ENCODE measurements around the gene ARSH. TPM values are rescaled to one million over a fixed set of nuclear protein-coding genes. Genes with fewer than 3 reads are reported as not detected.
"Not testable (repeated sequence)": the region's sequence is repeated elsewhere in the genome, so short reads cannot be mapped to it uniquely, and the experiment has no call there.

The ARSH gene, protein sequence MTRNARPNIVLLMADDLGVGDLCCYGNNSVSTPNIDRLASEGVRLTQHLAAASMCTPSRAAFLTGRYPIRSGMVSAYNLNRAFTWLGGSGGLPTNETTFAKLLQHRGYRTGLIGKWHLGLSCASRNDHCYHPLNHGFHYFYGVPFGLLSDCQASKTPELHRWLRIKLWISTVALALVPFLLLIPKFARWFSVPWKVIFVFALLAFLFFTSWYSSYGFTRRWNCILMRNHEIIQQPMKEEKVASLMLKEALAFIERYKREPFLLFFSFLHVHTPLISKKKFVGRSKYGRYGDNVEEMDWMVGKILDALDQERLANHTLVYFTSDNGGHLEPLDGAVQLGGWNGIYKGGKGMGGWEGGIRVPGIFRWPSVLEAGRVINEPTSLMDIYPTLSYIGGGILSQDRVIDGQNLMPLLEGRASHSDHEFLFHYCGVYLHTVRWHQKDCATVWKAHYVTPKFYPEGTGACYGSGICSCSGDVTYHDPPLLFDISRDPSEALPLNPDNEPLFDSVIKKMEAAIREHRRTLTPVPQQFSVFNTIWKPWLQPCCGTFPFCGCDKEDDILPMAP
- not detected for total RNA-seq
- long read RNA-seq, result 0 reads

DNA sequence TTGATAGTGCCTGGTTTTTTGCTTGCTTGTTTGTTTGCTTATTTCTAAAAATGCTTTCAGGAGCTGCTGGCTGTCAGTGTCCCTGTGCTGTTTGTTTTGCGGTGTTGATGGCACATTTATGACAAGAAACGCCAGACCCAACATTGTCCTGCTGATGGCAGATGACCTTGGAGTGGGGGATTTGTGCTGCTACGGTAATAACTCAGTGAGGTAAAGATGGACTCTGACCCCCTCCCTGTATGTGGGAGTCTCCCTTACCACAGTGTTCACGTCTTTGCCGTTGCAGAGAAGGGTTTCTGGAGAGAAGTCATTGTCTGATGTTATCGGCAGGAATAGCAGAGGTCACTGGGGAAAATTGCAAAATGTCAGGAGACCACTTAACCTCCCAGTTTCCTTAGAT lies at the start of gene ARSH:
TSS of gene ARSH (plus strand) at position 52 of the 400 bp plus-strand sequence. CDS start at position 119, 67 bp downstream.
- no peak for DNase-seq
- ATAC-seq, result no peak
- intact Hi-C loops (cut with DNase I), result no loop called here

DNA sequence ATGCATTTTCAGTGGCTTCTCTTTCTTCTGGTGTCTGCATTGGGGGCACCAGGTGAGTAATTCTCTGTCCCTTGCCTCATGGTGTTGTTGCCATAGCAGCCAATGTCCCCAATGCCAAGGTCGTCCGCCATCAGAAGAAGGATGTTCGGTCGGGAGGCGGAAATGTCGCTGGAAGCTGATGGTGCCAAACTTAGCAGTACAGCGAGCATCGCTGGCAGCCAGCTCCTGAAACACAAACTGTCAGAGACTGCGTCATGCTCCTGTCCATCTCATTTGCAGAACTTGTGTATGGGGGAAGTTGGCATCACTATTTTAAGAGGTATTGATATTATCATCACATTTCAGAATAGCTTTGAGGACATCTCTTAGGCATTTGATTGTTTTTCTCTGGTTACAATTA lies 48.1 kb upstream of the ARSH start:
- DNase-seq (no peak), ATAC-seq (no peak)
- intact Hi-C loops (cut with DNase I), result no loop called here

DNA sequence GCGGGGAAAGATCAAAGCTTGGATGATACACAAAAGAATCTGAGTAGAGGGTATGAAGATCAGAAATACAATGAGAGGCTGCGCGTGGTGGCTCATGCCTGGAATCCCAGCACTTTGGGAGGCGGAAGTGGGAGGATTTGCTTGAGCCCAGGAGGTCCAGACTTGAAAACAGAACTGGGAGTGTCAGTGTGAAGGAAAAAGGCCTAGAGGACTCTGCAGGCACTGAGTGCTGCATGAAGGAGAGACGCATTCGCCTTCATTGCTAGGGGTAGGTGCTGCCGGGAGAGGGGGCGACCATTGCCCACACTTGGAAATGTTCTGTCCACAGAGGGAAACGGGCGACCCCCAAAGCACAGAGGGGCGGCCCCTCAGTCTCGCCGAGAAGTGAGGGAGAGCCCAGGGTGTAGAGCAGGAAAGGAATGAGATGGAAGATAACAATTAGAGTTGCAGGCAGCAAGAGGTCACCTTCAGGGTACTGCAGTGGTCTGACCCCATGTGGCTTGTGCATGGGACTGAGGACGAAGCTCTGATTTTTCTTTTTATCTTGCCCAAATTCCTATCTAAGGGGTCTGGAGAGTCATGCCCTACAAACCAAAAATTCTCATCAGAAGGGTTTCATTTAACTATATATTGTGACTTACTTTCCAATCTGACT lies 45.4 kb upstream of the ARSH start:
- ATAC-seq, result no peak
- DNase-seq, result no peak
- intact Hi-C loops (cut with DNase I), result no loop called here

DNA sequence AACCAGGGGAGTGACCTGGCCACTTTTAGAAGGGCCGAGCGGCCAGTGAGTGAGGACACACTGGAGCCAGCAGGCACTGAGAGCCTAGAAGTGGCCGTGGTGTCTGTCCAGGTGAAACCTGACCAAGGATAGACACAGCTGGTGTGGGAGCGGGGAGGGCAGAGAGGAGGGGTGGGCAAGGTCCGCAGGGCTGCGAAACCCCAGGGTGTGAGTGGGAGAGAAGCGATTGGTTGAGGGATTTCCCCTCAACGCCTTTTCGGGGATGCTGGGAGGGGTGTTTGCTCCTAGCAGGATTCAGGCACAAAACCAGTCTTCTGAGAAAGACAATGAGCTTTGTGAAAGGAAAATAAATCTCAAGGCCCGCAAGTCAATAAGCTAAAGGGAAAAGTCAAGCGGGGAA lies 44.0 kb upstream of the ARSH start:
- ATAC-seq (no peak), DNase-seq (no peak)
- intact Hi-C loops (cut with DNase I), result no loop called here

DNA sequence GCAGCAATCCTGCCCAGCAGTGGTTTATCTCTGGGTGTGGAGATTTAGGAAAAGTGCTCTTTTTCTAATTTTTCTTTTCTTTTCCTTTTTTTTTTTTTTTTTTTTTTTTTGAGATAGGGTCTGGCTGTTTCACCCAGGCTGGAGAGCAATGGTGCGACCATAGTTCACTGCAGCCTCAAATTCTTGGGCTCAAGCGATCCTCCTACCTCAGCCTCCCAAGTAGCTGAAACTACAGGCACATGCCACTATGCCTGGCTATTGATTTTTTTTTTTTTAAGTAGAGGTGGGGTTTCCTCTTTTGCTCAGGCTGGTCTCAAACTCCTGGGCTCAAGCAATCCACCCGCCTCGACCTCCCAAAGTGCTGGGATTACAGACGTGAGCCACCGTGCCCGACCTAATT lies 42.9 kb upstream of the ARSH start:
- DNase-seq; intact Hi-C loops (cut with DNase I); ATAC-seq: not testable (repeated sequence)

DNA sequence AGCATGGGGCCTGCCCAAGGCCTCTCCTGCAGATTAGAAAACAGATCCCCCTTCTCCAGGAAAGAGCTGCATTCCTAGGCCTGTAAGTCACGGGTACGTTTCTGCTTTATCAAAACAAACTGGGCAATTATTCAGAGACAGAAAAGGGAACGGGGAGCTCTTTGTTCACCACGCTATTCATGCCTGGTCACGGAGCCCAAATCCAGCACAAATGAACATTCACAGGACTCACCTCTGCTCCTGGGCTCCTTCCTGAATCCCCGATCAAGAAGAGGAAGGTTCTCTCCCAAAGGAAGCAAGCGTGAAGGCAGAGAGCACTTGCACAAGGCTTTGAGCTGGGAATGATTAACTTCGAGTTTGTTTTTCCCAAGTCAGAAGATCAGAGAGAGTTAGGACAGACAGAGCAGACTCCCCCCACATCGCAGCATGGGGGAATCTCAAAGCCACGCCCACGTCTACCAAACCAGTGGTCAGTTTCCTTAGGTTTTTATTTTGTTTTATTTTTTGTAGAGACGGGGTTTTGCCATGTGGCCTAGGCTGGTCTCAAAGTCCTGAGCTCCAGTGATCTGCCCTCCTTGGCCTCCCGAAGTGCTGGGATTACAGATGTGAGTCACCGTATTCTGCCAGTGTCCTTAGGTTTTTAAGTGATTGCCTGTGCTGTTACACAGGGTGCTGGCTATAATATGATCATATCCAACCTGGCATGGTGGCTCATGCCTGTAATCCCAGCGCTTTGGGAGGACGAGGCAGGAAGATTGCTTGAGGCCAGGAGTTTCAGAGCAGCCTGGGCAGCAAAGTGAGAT lies 42.2 kb upstream of the ARSH start:
- ATAC-seq; DNase-seq; intact Hi-C loops (cut with DNase I): not testable (repeated sequence)

DNA sequence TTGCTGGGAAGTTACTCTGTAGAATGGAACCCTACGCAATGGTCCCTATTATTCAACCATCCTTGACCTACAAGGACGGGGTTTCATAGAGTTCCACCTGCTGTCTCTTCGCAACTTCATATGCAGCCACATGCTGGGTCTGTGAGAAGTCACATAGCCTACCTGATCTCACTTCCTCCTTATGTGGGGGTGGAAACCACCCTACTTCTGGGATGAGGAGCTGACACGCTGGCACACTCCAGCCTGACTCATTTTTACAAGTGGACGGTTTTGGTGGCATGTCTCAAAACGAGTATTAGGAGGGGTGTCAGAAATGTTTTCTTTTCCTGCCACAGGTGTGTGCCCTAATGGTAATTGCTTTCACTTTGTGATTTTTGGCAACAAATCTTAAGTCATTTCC lies 40.4 kb upstream of the ARSH start:
- intact Hi-C loops (cut with DNase I), result no loop called here
- ATAC-seq (no peak), DNase-seq (no peak)

DNA sequence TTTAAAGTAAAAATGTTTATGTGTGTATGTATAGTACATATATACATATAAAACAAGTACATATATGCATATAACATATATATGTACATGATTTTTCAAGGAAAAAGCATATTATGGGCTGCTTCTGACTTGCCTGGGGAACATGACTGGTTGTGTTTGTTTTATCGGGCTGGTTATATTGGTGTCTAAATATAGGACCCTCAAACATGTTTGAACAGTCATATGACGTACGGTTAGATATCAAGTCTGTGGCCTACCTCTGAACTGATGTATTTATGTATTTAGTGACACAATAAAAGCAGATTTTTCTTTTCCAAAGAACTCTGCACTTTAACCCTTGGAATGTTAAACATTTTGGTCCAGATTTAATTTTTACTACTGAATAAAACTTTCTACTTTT lies 39.3 kb upstream of the ARSH start:
- DNase-seq (no peak), ATAC-seq (no peak)
- intact Hi-C loops (cut with DNase I), result no loop called here

DNA sequence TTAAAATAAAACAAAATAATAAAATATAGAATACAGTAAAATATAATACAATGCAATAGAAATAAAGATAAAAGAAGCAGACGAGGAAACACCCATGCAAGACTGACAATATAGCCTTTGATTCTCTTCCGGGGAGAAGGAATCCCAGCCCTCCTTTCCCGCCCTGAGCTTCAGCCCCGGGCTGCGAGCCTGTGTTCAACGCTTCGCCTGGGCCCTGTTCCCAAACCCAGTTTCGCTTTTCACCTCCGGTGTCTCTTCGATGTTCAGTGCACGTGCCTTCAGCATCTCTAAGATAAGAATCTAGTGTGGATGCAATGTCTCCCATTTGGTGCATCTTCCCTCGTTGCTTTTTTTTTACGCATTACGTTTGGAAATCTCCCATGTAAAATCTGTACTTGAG lies 38.8 kb upstream of the ARSH start:
- DNase-seq, result no peak
- ATAC-seq, result no peak
- intact Hi-C loops (cut with DNase I), result no loop called here

DNA sequence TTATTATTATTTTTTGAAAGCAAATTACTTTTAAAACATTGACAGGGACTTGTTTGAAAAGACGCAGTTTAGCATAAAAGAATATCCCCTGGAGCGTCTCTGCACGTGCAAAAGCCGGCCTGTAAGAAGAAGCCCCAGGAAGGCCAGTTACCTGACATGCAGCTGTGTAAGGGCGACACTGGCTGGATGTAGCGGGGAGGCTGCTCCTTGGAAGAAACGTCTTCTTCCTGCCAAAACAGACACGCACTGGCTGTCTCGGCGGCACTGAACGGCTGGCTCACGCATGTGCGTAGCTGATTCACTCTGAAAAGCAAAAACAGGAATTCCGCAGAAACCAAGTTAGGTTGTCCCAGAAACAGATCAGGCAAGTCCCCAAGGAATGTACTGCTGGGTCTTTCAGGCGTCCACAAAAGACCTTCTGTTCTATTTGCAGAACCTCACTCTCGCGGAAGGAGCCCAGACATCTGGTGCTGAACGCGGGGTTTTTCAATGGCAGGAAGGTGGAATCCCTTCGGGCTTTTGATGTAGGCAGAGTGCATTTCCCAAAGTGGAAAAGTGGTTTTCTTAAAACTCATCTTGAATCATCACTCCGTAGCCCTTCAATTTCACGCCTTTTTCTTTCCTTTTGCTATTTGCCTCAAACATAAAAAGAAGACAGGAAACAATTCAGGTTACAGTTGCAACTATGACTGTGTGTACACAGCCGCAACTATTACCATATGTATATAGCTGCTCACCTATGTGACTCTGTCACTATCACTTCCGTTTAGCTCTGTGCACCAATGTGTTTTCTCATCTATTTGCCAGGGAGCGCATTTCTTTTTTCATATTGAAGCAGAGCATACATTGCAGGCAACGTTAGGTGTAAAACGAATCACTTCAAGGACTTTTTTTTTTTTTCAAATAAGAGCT lies 38.1 kb upstream of the ARSH start:
- intact Hi-C loops (cut with DNase I), result no loop called here
- DNase-seq, result no peak
- no peak for ATAC-seq

DNA sequence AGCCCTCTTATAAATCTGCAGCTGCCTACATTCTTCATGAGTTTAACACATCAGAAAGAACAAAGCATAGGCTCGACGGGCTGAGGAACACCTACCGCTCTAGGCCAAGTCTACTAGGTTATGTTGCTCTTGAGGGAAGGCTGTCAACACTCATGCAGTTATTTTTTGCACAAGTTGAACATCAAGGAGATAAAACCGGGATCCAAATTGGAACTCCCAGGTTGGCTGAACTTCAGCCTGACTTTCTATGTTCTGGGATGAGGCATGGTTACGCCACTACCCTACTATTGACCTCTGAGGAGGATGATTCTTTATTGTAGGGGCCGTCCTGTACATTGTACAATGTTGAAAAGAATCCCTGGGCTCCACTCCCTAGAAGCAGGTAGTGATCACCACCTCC lies 37.3 kb upstream of the ARSH start:
- ATAC-seq, result no peak
- intact Hi-C loops (cut with DNase I), result no loop called here
- DNase-seq, result no peak

DNA sequence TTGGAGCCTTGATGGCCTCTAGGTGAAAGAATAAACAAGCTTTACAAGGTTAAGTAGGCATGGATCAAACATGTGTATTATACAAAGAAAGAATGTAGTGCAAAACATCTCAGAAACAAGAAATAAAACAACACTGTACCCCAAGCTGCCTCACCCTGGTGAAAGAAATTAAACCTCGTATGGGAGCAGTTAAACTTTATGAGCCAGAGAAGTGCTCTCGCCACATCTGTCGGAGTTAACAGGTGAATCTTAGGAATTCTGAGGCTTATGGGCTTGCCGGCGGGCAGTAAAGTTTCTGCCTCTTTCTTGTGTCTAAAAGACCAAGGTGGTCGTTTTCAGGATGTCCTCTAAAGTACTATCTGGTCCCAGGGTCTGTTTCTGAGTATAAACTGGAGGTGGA lies 34.0 kb upstream of the ARSH start:
- intact Hi-C loops (cut with DNase I), result no loop called here
- no peak for ATAC-seq
- DNase-seq, result no peak

DNA sequence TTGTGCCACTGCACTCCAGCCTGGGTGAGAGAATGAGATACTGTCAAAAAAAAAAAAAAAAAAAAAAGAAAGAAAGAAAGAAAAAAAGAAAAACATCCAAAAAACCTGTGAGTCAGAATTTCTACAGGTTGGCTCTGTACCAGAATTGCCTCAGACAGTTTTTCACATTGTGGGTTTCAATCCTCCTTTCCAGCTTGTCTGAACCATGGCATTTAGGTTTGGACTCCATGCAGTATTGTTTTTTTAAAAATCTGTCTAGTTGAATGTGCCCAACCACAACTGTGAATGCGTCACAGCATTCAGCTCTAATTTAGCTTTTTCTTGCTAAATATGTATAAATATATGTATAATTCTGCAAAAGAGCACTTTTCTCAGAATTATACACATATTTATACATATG lies 31.4 kb upstream of the ARSH start:
- intact Hi-C loops (cut with DNase I), result no loop called here
- ATAC-seq, result no peak
- no peak for DNase-seq

DNA sequence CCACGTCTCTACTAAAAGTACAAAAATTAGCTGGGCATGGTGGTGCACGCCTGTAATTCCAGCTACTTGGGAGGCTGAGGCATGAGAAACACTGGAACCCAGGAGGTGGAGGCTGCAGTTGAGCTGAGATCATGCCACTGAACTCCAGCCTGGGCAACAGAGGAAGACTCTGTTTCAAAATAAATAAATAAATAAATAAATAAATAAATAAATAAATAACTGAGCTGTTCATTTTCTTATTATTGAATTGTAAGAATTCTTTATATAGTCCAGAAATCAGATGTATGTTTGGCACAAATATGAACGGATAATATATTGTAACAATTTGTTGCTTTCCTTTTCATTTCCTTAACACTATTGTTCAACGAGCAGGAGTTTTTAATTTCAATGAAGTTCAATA lies 27.7 kb upstream of the ARSH start:
- intact Hi-C loops (cut with DNase I); ATAC-seq; DNase-seq: not testable (repeated sequence)

DNA sequence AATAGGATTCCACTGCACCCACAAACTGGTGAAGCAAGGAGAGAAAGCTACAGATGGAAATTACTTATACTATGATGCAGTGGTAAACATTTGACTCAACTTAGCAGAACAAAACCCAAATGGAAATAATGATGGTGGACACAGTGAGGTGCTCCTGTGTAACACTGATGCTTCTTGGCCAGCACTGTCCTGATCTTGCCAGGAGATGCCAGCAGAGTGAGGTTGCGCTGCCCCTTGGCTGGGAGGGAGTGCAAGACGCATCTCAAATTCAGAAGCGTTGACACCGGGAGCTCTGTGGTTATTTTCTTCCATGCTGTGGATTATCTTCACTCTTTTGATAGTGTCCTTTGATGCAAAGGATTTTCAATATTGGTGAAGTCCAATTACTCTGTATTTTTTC lies 22.0 kb upstream of the ARSH start:
- ATAC-seq (no peak), DNase-seq (no peak)
- intact Hi-C loops (cut with DNase I), result no loop called here

DNA sequence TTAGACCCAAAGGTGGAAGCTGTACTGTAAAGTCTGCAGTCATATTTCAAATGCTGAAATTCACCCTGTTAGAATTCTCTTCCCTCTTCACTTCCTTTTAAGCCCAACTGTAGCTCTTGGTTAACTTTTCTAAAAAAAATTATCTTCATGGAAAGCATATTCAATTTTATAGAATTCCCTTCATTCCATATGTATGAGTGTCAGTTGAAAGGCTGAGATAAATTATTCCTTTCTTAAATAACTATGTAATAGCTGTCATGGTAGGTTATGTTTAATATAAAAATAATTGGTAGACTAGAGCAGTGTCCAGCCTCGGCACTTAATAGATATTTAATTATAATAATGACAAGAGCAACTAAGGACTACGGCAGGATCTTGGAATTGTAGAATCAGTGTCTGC lies 16.8 kb upstream of the ARSH start:
- intact Hi-C loops (cut with DNase I), result no loop called here
- DNase-seq (no peak), ATAC-seq (no peak)

DNA sequence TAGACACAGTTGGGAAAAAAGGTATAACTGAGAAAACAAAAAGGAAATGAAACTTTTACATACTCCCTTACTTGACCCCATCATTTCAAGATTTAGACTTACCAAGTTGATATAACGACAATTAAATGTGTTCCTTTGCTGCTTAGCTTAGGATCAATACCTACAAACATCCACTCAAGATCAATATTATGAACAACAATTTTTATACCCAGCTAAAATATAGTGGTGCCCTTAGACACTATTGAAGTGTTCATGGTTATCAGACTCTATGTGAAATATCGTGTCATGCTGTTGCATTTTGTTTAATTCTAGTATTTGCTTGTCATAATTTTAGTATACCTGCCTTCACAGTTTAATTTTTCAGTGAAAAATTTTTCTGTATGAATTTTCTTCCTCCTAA lies 4.2 kb downstream of the ARSH start:
- intact Hi-C loops (cut with DNase I), result no loop called here
- no peak for DNase-seq
- ATAC-seq, result no peak

DNA sequence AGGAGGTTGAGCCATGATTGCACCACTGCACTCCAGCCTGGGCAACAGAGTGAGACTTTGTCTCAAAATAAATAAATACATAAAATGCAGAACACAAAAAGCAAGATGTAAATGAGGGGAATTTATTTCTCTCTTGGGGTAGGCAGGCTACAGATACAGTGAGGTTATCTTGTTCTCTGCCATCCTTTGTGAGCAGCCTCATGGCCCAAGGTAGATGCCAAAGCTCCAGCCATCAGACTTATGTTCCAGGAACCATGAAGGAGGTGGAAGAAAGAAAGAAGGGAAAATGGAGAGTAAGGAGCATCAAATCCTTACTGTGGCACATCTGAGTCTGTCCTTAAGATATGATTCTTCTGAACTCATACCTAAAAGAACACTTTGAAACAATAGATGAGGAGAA lies 11.1 kb downstream of the ARSH start:
- intact Hi-C loops (cut with DNase I), result no loop called here
- DNase-seq (no peak), ATAC-seq (no peak)

DNA sequence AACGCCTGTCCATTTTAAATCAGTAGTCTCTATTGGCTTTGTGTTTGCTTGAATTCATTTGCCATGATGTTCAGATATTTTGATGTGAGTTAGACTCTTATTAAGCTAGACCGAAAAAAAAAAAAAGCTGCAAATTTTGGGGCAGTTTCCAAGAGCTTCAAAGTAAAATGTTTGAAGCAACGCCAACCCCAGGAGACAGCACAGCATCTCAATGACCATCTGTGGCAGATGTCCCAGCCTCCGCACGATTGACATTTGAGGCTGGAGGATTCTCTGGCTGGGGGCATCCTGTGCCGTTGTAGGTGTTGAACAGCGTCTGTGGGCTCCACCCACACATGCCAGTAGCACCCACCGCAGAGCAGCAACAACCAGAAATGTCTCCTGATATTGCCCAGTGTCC lies 17.8 kb downstream of the ARSH start:
- ATAC-seq (no peak), DNase-seq (no peak)
- intact Hi-C loops (cut with DNase I), result no loop called here

All from left cardiac atrium (tissue), 4 donors.